ENCODE results near the gene DNAL4.

DNAL4 gene

DNA sequence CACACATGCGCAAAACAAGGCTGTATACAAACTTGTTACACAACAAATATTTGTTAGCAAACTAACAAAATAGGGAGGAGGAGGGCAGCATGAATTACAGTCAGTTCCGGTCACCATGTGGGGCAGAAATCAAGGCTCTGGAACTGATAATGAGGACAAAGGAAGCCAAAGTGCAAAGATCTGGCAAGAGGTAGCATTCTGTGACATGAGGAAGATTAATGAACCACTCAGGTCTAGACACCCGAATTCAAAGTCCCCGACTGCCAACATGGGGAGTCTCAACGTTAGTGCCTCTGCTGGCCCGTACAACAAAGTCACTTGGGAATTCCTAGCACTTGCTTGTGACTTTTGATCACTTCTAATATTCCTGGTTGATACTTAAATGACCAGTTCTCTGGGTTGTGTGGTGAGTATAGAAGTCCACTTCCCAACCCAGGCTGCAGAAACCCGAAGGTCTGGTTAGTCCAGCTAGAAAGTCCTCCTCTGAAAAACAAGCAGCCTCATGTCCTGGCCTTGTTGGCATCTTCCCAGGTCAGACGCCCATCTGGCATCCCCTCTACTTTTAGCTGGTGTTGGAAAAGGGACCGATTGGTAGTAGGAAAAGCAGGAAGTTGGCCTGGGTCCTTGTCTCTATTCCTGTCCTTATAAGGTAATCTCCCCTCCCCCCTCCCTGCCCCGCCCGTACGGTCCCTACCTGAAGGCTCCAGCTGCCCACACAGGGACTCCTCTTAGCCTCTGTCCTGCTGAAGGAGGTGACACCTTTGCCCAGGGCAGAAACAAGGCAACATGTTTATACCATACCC lies 39.8 kb downstream of the DNAL4 start:
- TF ChIP-seq, protein P1, sequence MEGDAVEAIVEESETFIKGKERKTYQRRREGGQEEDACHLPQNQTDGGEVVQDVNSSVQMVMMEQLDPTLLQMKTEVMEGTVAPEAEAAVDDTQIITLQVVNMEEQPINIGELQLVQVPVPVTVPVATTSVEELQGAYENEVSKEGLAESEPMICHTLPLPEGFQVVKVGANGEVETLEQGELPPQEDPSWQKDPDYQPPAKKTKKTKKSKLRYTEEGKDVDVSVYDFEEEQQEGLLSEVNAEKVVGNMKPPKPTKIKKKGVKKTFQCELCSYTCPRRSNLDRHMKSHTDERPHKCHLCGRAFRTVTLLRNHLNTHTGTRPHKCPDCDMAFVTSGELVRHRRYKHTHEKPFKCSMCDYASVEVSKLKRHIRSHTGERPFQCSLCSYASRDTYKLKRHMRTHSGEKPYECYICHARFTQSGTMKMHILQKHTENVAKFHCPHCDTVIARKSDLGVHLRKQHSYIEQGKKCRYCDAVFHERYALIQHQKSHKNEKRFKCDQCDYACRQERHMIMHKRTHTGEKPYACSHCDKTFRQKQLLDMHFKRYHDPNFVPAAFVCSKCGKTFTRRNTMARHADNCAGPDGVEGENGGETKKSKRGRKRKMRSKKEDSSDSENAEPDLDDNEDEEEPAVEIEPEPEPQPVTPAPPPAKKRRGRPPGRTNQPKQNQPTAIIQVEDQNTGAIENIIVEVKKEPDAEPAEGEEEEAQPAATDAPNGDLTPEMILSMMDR (IDR thresholded peaks at IDR 0.05; ENCODE audit: low read depth, low read length): no peak
- no peak for DNase-seq (ENCODE audit: extremely low read depth, low read depth)

DNA sequence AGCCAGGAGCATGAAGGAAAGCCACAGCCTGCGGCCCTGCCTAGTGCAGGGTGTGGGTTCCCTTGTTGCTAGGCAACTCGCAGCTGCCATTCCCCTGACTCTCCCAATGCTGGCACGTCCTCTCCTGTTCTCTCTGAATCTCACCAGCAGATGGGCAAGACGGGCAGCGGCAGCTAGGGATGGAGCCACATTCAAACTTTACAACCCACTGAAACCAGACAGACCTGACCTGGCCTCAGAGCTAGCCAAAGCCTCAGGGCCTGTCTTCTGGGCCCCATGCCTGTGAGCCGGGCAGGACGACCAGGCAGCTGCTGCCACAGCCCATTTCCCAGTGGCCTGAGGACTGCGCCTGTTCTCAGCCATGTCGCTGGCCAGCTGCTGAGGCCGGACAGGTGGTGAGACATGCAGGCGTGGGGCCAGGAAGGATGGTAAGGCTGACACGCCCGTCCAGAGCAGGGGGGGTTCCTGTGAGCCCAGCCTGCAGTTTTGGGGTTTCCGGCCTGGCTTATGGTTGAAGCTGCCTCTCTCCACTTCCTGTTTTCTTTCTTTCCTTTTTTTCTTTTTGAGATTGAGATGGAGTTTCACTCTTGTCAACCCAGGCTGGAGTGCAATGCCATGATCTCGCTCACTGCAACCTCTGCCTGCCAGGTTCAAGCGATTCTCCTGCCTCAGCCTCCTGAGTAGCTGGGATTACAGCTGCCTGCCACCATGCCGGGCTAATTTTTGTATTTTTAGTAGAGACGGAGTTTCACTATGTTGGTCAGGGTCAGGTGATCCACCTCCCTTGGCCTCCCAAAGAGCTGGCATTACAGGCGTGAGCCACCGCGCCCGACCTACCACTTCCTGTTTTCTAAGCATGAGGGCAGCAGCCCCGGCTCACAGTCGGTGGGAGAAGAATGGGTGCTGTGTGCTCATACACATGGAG lies 42.3 kb downstream of the DNAL4 start:
- TF ChIP-seq, protein P1 (IDR thresholded peaks at IDR 0.05; ENCODE audit: low read depth, low read length): no peak
- DNase-seq (ENCODE audit: extremely low read depth, low read depth): no peak

DNA sequence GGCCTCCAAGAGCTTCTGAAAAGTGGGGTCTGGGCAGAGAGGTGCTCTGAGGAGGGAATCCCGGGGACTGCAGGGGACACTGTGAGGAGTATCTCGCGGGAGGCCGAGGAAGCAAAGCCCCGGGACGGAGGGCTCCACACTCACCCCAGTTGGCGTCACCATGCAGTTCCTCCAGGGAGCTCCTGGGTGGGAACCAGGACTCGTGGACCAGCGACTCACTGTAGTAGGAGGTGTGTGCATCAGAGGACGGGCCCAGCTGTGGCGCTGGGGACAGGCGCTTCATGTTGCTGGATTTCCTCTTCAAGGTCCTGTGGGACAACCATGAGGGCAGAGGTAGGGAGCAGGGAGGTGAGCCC lies 42.9 kb downstream of the DNAL4 start:
- DNase-seq (ENCODE audit: extremely low read depth, low read depth): no peak
- TF ChIP-seq, protein P1 (IDR thresholded peaks at IDR 0.05; ENCODE audit: low read depth, low read length): no peak

- TF ChIP-seq, protein P1 (IDR thresholded peaks at IDR 0.05; ENCODE audit: low read depth, low read length): no peak
- no peak for DNase-seq (ENCODE audit: extremely low read depth, low read depth)
Observed at GRCh38 chr22:38750638-38751037, 43.3 kb downstream of the DNAL4 start.

- DNase-seq (ENCODE audit: extremely low read depth, low read depth): no peak
- TF ChIP-seq, protein P1 (IDR thresholded peaks at IDR 0.05; ENCODE audit: low read depth, low read length): no peak
Observed at GRCh38 chr22:38750104-38750503, 43.8 kb downstream of the DNAL4 start.

DNA sequence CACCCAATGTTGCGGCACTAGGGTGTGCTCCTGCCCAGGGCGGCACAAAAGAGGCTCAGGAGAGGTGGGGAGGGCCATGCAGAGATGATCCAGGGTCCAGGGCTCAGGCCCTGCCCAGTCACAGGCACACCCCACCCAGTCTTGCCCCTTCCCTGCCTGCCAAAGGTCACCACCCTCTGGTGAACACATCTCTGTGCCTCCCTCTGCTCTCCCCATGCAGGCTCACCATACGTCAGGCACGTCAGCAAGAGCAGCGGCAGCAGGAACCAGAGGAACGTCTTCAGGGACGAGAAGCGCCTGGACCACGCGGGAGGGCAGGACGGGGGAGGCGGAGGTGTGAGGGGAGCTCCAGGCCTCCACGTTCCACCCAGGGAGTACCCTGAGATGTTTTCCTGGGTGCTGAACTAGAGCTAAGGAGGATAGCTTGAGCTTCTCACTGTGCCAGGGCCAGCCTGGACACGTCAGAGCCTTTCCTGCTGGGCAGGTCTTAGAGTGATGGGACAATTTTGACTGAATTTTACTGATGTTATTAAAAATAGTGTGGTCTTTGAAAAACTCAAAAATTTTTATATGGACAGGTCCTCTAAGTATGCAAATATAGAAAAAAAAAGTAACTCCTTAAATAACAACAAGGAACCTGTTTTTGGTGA lies 45.3 kb downstream of the DNAL4 start:
- DNase-seq (ENCODE audit: extremely low read depth, low read depth): no peak
- TF ChIP-seq, protein P1 (IDR thresholded peaks at IDR 0.05; ENCODE audit: low read depth, low read length): no peak
